GM23338 (cell line): ENCODE measurements around the gene MBOAT7.
"Not testable (repeated sequence)": the region's sequence is repeated elsewhere in the genome, so short reads cannot be mapped to it uniquely, and the experiment has no call there.

Source experiments
- EZH2 ChIP-seq: fragments of 200-600 bp; sonication (generic); IDR thresholded peaks from one replicate; pipeline ENCODE4 v1.8.0; 2017; ENCODE audit warnings: antibody characterized with exemption, mild to moderate bottlenecking, low read depth; ENCODE audit not compliant: unreplicated experiment
- EZH2phosphoT487 ChIP-seq: fragments of 200-600 bp; sonication (generic); IDR thresholded peaks from one replicate; pipeline ENCODE4 v1.8.1; 2018; ENCODE audit warnings: antibody characterized with exemption; ENCODE audit not compliant: unreplicated experiment
- POLR2AphosphoS5 ChIP-seq: IDR thresholded peaks from 2 replicates; pipeline ENCODE4 v1.6.1; 2016; ENCODE audit warnings: antibody characterized with exemption, low read depth
- TF ChIP-seq, protein P1 (sequence below), 2 experiments: fragments of 200-600 bp in 1 of 2; sonication (generic) in 1 of 2; conservative IDR thresholded peaks; 2 replicates each; pipeline versions ENCODE4 v1.5.1 to v1.6.1; 2016 to 2017; ENCODE audit warnings: antibody characterized with exemption in 2 of 2, low read depth in 2 of 2, mild to moderate bottlenecking in 2 of 2, moderate library complexity in 1 of 2

DNA sequence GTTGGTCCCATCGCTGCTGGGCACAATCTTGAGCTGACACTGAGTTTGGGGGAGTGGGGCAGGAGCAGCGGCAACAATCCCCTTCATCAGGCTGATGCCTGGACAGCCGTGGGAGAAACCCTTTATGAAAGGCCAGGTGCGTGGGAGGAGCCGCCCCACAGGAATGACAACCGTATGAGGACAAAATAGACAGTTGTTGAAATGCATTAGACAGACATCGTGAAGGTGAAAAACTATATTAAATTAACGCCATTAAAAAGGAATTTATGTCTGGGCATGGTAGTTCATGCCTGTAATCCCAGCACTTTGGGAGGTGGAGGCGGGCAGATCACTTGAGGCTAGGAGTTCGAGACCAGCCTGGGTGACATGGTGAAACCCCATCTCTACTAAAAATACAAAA lies 35.2 kb upstream of the MBOAT7 start:
- TF ChIP-seq, protein P1, sequence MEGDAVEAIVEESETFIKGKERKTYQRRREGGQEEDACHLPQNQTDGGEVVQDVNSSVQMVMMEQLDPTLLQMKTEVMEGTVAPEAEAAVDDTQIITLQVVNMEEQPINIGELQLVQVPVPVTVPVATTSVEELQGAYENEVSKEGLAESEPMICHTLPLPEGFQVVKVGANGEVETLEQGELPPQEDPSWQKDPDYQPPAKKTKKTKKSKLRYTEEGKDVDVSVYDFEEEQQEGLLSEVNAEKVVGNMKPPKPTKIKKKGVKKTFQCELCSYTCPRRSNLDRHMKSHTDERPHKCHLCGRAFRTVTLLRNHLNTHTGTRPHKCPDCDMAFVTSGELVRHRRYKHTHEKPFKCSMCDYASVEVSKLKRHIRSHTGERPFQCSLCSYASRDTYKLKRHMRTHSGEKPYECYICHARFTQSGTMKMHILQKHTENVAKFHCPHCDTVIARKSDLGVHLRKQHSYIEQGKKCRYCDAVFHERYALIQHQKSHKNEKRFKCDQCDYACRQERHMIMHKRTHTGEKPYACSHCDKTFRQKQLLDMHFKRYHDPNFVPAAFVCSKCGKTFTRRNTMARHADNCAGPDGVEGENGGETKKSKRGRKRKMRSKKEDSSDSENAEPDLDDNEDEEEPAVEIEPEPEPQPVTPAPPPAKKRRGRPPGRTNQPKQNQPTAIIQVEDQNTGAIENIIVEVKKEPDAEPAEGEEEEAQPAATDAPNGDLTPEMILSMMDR (conservative IDR thresholded peaks at IDR 0.05; ENCODE audit: low read depth in 2 of 2): not testable (repeated sequence)
- not testable (repeated sequence) for TF ChIP-seq EZH2, EZH2phosphoT487, POLR2AphosphoS5
